SK-N-SH treated with all-trans-retinoic acid at 6 μM for 48 hours (cell line): Measurements from ENCODE around the gene LRMDA.

Source experiments
- ATAC-seq: fragments of 200-7000 bp; cut with Tn5 transposase; 3 replicates; pipeline ENCODE4 v1.9.1; 2020; ENCODE audit warnings: mild to moderate bottlenecking, moderate library complexity
- ARNTL ChIP-seq: fragments of 450-650 bp; formaldehyde crosslinking; IDR thresholded peaks from 2 replicates; pipeline ENCODE4 v1.5.0; 2020; ENCODE audit warnings: low read depth, mild to moderate bottlenecking, moderate library complexity, borderline replicate concordance
- CSDC2 ChIP-seq: fragments of 250-450 bp; sonication (Bioruptor Pico); IDR thresholded peaks from 2 replicates; pipeline ENCODE4 v1.5.0; 2020; ENCODE audit warnings: mild to moderate bottlenecking, moderate library complexity
- ESRRG ChIP-seq: fragments of 250-450 bp; sonication (Bioruptor Pico); IDR thresholded peaks from 2 replicates; pipeline ENCODE4 v1.6.1; 2021; ENCODE audit warnings: mild to moderate bottlenecking
- GLIS3 ChIP-seq: fragments of 250-450 bp; sonication (Bioruptor Pico); IDR thresholded peaks from 2 replicates; pipeline ENCODE4 v1.5.0; 2020; ENCODE audit warnings: mild to moderate bottlenecking, moderate library complexity
- OSR1 ChIP-seq: fragments of 250-450 bp; sonication (Bioruptor Pico); IDR thresholded peaks from 2 replicates; pipeline ENCODE4 v1.8.0; 2022; ENCODE audit warnings: moderate library complexity, mild to moderate bottlenecking, inconsistent platforms
- PPARA ChIP-seq: fragments of 250-450 bp; sonication (Bioruptor Pico); IDR thresholded peaks from 2 replicates; pipeline ENCODE4 v1.5.0; 2020; ENCODE audit warnings: mild to moderate bottlenecking, borderline replicate concordance
- RARB ChIP-seq: fragments of 250-450 bp; sonication (Bioruptor Pico); IDR thresholded peaks from 2 replicates; pipeline ENCODE4 v1.8.0; 2021; ENCODE audit warnings: mild to moderate bottlenecking, moderate library complexity
- SNAI2 ChIP-seq: fragments of 250-450 bp; sonication (Bioruptor Pico); IDR thresholded peaks from 2 replicates; pipeline ENCODE4 v1.5.0; 2020; ENCODE audit warnings: mild to moderate bottlenecking, moderate library complexity
- TCF4 ChIP-seq: fragments of 250-450 bp; sonication (Bioruptor Pico); IDR thresholded peaks from 2 replicates; pipeline ENCODE4 v1.8.0; 2021; ENCODE audit warnings: mild to moderate bottlenecking, moderate library complexity, borderline replicate concordance
- TOX ChIP-seq: fragments of 250-450 bp; sonication (Bioruptor Pico); IDR thresholded peaks from 2 replicates; pipeline ENCODE4 v1.8.0; 2021; ENCODE audit warnings: mild to moderate bottlenecking, moderate library complexity, borderline replicate concordance
- ZC3H10 ChIP-seq: fragments of 250-450 bp; sonication (Bioruptor Pico); IDR thresholded peaks from 2 replicates; pipeline ENCODE4 v1.5.1; 2021; ENCODE audit warnings: mild to moderate bottlenecking, moderate library complexity
- ZFP3 ChIP-seq: fragments of 250-450 bp; sonication (Bioruptor Pico); IDR thresholded peaks from 2 replicates; pipeline ENCODE4 v1.5.0; 2020; ENCODE audit warnings: mild to moderate bottlenecking, moderate library complexity
- ZFP30 ChIP-seq: fragments of 450-650 bp; formaldehyde crosslinking; IDR thresholded peaks from 2 replicates; pipeline ENCODE4 v1.5.0; 2022; ENCODE audit warnings: mild to moderate bottlenecking, moderate library complexity
- ZNF565 ChIP-seq: fragments of 450-650 bp; formaldehyde crosslinking; conservative IDR thresholded peaks from 2 replicates; pipeline ENCODE4 v1.5.0; 2020; ENCODE audit warnings: low read depth, mild to moderate bottlenecking, moderate library complexity
- ZNF70 ChIP-seq: fragments of 450-650 bp; formaldehyde crosslinking; IDR thresholded peaks from 2 replicates; pipeline ENCODE4 v1.5.0; 2020; ENCODE audit warnings: mild to moderate bottlenecking, moderate library complexity
- TF ChIP-seq, protein P1 (sequence below): fragments of 250-450 bp; sonication (Bioruptor Pico); IDR thresholded peaks from 2 replicates; pipeline ENCODE4 v1.5.1; 2020; ENCODE audit warnings: low read depth, mild to moderate bottlenecking, moderate library complexity
- TF ChIP-seq, protein P2 (sequence below): fragments of 250-450 bp; sonication (Bioruptor Pico); IDR thresholded peaks from 2 replicates; pipeline ENCODE4 v1.5.1; 2021; ENCODE audit warnings: mild to moderate bottlenecking, moderate library complexity
- TF ChIP-seq, protein P3 (sequence below): fragments of 250-450 bp; sonication (Bioruptor Pico); IDR thresholded peaks from 2 replicates; pipeline ENCODE4 v1.5.0; 2020; ENCODE audit warnings: mild to moderate bottlenecking, moderate library complexity

The LRMDA gene

DNA sequence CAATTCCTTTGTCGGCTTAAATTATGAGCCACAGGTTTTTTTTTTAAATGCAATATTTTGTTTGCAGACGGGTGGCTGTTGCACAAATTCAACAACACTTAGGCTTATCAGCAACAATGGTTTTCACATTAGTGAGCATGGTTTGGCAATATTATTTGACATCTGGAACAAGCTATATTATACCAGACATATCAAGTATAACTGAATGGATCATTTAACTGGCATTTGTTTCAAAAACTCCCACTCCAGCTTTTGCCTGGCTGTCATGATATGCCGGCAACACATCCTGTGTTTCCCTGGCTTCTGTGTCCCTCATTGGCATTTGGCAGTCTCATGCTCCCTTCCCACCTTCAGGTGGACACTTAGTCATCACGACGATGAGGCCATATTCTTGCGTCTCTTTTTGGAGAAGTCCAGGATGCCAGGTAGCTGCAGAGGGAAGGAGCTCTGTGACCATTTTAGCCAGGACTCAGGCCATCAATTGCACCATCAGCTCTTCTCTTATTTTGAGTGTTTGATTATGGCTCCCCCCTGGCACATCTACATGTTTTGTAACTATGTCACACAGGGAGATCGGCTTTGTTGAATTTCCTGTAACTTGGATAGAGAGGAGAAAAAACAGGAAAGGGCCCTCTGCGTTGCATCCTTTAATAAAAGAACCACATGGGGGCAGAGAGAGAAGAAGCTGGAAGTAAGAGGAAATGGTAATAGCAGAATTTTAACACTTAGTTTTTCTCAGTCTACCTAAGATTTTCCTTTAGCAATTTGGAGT, 413.9 kb downstream of the LRMDA start (continued):
- TF ChIP-seq, protein P1, sequence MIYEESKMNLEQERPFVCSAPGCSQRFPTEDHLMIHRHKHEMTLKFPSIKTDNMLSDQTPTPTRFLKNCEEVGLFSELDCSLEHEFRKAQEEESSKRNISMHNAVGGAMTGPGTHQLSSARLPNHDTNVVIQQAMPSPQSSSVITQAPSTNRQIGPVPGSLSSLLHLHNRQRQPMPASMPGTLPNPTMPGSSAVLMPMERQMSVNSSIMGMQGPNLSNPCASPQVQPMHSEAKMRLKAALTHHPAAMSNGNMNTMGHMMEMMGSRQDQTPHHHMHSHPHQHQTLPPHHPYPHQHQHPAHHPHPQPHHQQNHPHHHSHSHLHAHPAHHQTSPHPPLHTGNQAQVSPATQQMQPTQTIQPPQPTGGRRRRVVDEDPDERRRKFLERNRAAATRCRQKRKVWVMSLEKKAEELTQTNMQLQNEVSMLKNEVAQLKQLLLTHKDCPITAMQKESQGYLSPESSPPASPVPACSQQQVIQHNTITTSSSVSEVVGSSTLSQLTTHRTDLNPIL, result no peak
- TF ChIP-seq, protein P2, sequence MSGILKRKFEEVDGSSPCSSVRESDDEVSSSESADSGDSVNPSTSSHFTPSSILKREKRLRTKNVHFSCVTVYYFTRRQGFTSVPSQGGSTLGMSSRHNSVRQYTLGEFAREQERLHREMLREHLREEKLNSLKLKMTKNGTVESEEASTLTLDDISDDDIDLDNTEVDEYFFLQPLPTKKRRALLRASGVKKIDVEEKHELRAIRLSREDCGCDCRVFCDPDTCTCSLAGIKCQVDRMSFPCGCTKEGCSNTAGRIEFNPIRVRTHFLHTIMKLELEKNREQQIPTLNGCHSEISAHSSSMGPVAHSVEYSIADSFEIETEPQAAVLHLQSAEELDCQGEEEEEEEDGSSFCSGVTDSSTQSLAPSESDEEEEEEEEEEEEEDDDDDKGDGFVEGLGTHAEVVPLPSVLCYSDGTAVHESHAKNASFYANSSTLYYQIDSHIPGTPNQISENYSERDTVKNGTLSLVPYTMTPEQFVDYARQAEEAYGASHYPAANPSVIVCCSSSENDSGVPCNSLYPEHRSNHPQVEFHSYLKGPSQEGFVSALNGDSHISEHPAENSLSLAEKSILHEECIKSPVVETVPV (CRISPR knock-in tag), result no peak
- TF ChIP-seq OSR1 (no peak), SNAI2 (no peak), ZFP3 (no peak), ZC3H10 (no peak)

DNA sequence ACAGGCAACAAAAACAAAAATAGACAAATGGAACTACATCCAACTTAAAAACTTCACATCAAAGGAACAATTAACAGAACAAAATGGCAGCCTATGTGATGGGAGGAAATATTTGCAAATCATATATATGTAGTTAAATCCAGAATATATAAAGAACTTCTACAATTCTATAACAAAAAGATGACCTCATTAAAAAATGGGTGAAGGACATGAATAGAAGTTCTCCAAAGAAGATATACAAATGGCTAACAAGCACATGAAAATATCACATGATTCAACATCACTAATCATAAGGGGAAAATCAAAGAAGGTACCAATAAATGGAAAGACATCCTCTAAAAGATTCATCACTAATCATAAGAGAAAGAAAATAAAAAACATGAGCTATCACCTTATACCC, 416.1 kb downstream of the LRMDA start:
- no peak for TF ChIP-seq ESRRG
- TF ChIP-seq ARNTL (CRISPR knock-in tag), result no peak
- no peak for TF ChIP-seq SNAI2
- TF ChIP-seq, protein P1, result no peak
- no peak for TF ChIP-seq GLIS3
- TF ChIP-seq, protein P2 (CRISPR knock-in tag), result no peak
- TF ChIP-seq, protein P3, sequence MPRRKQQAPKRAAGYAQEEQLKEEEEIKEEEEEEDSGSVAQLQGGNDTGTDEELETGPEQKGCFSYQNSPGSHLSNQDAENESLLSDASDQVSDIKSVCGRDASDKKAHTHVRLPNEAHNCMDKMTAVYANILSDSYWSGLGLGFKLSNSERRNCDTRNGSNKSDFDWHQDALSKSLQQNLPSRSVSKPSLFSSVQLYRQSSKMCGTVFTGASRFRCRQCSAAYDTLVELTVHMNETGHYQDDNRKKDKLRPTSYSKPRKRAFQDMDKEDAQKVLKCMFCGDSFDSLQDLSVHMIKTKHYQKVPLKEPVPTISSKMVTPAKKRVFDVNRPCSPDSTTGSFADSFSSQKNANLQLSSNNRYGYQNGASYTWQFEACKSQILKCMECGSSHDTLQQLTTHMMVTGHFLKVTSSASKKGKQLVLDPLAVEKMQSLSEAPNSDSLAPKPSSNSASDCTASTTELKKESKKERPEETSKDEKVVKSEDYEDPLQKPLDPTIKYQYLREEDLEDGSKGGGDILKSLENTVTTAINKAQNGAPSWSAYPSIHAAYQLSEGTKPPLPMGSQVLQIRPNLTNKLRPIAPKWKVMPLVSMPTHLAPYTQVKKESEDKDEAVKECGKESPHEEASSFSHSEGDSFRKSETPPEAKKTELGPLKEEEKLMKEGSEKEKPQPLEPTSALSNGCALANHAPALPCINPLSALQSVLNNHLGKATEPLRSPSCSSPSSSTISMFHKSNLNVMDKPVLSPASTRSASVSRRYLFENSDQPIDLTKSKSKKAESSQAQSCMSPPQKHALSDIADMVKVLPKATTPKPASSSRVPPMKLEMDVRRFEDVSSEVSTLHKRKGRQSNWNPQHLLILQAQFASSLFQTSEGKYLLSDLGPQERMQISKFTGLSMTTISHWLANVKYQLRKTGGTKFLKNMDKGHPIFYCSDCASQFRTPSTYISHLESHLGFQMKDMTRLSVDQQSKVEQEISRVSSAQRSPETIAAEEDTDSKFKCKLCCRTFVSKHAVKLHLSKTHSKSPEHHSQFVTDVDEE (CRISPR knock-in tag), result no peak
- TF ChIP-seq ZFP3, result no peak
- TF ChIP-seq OSR1, result no peak
- ATAC-seq, result no peak

DNA sequence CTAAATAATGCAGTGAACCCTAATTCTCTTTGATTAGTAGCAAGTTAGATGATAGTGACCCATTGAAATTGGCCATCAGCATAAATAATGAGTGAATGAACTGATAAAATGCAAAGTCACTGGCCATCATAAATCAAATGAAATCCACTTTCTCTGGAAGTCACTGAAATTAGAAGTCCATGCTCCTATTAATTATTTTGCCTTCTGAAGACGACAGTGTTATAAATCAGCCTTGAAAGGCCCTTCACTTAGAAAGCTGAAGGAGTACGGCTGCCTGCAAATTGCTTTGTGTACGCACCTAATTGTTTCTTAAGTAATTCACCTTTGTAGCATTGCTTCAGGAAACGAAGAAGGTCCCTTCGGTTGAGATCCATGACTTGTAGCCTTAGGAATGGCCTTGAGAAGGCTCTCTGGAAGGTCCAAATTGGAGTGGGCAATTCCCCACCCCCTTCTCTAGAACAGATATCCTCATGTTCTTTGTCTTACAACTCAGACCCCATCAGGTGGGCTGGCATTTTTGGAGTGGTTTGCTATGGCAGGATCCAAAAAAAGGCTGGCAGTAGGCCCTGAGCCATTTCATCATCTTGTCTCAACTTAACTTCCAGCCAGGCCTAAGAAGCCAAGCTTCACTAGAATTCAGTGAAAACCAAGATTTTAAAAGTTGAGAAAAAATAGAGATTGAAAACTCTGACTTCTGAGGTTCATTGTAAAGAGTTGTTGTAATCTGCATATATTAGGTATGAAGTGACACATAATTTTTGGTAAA, 420.3 kb downstream of the LRMDA start:
- no peak for ATAC-seq
- no peak for TF ChIP-seq TOX (CRISPR knock-in tag)
- TF ChIP-seq, protein P3 (CRISPR knock-in tag), result no peak
- TF ChIP-seq PPARA (CRISPR knock-in tag), result no peak
- no peak for TF ChIP-seq ZFP3
- TF ChIP-seq OSR1, result no peak
- no peak for TF ChIP-seq CSDC2 (CRISPR knock-in tag)
- no peak for TF ChIP-seq RARB (CRISPR knock-in tag)
- TF ChIP-seq ARNTL (CRISPR knock-in tag), result no peak
- TF ChIP-seq GLIS3, result no peak
- no peak for TF ChIP-seq ZNF565 (CRISPR knock-in tag)
- no peak for TF ChIP-seq ZFP30 (CRISPR knock-in tag)
- TF ChIP-seq, protein P1, result no peak
- no peak for TF ChIP-seq SNAI2
- TF ChIP-seq, protein P2 (CRISPR knock-in tag), result no peak
- TF ChIP-seq ZNF70 (CRISPR knock-in tag), result no peak
- no peak for TF ChIP-seq TCF4 (CRISPR knock-in tag)
